Measurements from ENCODE around the gene ALAS1. TPM values are rescaled to one million over a fixed set of nuclear protein-coding genes. Genes with fewer than 3 reads are reported as not detected.

The ALAS1 gene
- total RNA-seq, 2 donors from 2014 or later: 28.4 to 33.3 TPM

DNA sequence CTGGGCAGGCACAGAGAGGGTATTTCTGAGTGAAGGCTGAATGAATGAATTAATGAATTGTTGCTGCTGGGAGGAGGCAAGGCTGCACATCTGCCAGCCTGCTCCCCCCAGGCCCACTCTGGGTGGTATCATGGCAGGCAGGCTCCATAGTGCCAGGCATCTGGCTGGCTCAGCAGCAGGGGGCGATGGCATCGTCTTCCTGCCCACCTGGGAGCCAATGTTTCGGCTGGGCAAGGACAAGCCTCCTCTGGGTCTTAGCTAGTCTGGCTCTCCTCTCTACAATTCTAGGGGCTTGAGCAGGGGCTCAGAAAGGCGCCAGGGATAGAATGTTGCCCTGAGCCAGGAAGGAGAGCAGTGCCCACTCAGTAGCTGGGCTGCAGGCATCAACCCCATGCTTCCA is 29.2 kb downstream of the ALAS1 start:
- Histone ChIP-seq H3K4me3 (no peak overlapping the region), H3K27ac (no peak overlapping the region), H3K9me3 (no peaks in the 10 kb centered on the region), H3K27me3 (replicated peaks; ENCODE audit: insufficient read depth) (no peaks in the 10 kb centered on the region), H3K4me1 (ENCODE audit: control insufficient read depth in 1 of 2, low read depth in 2 of 2) (no peaks in the 10 kb centered on the region), H3K36me3 (peaks cover 25% of the 10 kb centered on the region)
- DNase-seq (ENCODE audit: low spot score) (no peak), ATAC-seq (ENCODE audit: insufficient number of reproducible peaks, low FRiP score, low read depth) (no peak)
- TF ChIP-seq, protein P1, sequence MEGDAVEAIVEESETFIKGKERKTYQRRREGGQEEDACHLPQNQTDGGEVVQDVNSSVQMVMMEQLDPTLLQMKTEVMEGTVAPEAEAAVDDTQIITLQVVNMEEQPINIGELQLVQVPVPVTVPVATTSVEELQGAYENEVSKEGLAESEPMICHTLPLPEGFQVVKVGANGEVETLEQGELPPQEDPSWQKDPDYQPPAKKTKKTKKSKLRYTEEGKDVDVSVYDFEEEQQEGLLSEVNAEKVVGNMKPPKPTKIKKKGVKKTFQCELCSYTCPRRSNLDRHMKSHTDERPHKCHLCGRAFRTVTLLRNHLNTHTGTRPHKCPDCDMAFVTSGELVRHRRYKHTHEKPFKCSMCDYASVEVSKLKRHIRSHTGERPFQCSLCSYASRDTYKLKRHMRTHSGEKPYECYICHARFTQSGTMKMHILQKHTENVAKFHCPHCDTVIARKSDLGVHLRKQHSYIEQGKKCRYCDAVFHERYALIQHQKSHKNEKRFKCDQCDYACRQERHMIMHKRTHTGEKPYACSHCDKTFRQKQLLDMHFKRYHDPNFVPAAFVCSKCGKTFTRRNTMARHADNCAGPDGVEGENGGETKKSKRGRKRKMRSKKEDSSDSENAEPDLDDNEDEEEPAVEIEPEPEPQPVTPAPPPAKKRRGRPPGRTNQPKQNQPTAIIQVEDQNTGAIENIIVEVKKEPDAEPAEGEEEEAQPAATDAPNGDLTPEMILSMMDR (IDR thresholded peaks at IDR 0.05): no peak

DNA sequence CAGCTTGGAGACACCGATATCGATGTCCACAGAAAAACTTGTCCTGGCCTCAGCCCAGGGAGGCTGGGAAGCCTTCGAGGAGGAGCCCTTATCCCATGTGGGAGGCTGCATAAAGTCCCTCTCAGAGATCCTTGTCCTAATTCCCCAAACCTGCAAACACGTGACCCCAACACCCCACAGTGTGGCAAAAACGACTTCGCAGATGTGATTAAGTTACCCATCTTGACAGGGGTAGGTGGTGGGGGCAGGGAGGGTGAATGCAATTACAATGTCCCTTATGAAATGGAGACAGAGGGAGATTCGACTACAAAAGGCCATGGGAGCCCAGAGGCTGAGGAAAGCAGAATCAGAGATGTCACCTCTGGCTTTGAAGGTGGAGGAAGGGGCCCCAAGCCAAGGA is 29.8 kb downstream of the ALAS1 start:
- no peak overlapping the region for H3K27ac ChIP-seq
- TF ChIP-seq, protein P1 (IDR thresholded peaks at IDR 0.05): no peak
- peaks cover 32% of the 10 kb centered on the region for H3K36me3 ChIP-seq
- no peaks in the 10 kb centered on the region for H3K4me1 ChIP-seq (ENCODE audit: control insufficient read depth in 1 of 2, low read depth in 2 of 2)
- ATAC-seq (ENCODE audit: insufficient number of reproducible peaks, low FRiP score, low read depth) (no peak), DNase-seq (ENCODE audit: low spot score) (no peak)
- no peaks in the 10 kb centered on the region for H3K9me3 ChIP-seq
- no peaks in the 10 kb centered on the region for H3K27me3 ChIP-seq (replicated peaks; ENCODE audit: insufficient read depth)
- H3K4me3 ChIP-seq: no peak overlapping the region

DNA sequence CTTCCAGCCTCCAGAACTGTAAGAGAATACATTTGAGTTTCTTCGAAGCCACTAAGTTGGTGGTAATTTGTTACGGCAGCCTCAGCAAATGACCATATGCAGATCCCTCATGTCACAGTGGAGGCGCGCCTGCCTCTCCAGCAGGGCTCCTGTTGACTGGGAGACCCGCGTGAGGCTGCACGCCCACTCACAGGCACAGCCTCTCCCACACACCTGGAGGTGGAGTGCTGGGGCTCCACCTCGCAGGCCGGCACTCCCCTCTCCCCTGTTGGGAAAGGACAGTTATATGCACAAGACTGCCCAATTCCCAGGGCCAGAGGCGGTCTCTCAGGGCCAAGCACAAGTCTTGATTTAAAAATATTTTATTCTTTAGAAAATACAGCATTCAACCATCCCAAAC is 30.3 kb downstream of the ALAS1 start:
- Histone ChIP-seq H3K9me3 (no peaks in the 10 kb centered on the region), H3K27me3 (replicated peaks; ENCODE audit: insufficient read depth) (no peaks in the 10 kb centered on the region), H3K27ac (no peak overlapping the region), H3K4me3 (no peak overlapping the region), H3K4me1 (ENCODE audit: control insufficient read depth in 1 of 2, low read depth in 2 of 2) (no peaks in the 10 kb centered on the region), H3K36me3 (peaks cover 34% of the 10 kb centered on the region)
- ATAC-seq (ENCODE audit: insufficient number of reproducible peaks, low FRiP score, low read depth): no peak
- TF ChIP-seq, protein P1 (IDR thresholded peaks at IDR 0.05): no peak
- DNase-seq (ENCODE audit: low spot score): no peak

DNA sequence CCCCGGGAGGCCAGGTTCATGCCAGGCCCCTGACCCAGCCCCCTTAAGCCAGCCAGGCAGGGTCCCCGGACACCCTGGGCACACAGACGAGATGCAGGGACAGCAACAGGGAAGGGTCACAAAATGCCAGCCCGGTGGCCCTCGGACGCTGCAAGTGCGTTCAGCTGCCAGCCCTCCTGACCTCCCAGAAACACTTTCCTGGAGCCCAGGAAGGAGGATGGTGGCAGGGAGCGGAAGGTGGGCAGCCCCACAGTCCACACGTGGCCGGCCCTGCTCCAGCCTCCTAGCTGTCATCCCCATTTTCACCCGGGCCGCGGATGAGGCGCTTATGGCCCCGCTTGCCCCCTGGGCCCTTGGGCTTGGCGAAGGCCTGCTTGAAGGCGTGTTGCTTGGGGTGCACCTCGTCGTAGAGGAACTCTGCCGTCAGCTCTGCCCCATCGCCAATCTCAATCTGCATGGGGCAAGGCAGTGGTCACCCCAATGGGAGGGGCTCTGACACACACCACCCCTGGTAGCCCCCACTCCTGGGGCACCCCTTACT is 30.9 kb downstream of the ALAS1 start:
- no peaks in the 10 kb centered on the region for H3K4me1 ChIP-seq (ENCODE audit: control insufficient read depth in 1 of 2, low read depth in 2 of 2)
- H3K27ac ChIP-seq: no peak overlapping the region
- H3K4me3 ChIP-seq: no peak overlapping the region
- H3K9me3 ChIP-seq: no peaks in the 10 kb centered on the region
- ATAC-seq (ENCODE audit: insufficient number of reproducible peaks, low FRiP score, low read depth): no peak
- TF ChIP-seq, protein P1 (IDR thresholded peaks at IDR 0.05): no peak
- H3K27me3 ChIP-seq (replicated peaks; ENCODE audit: insufficient read depth): no peaks in the 10 kb centered on the region
- peaks cover 34% of the 10 kb centered on the region for H3K36me3 ChIP-seq
- no peak for DNase-seq (ENCODE audit: low spot score)

DNA sequence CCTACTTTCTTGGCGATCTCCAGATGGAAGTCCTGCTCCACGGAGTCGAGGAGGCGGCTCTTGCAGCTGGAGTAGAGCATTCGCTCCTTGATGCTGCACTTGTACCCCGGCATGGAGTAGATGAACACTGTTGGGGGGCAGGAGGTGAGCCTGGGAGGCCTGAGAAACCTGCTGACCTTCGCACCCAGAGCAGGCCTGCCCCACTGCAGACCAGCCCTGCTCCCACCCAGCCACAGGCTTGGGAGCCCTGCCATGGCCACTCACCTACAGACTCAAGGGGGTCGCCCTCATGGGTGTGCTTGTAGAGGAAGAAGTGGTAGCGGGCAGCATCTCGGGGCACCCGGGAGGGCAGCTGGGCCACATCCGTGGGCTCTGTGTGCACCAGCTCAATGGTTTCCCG is 31.7 kb downstream of the ALAS1 start:
- TF ChIP-seq, protein P1 (IDR thresholded peaks at IDR 0.05): no peak
- no peak overlapping the region for H3K27ac ChIP-seq
- ATAC-seq (ENCODE audit: insufficient number of reproducible peaks, low FRiP score, low read depth) (no peak), DNase-seq (ENCODE audit: low spot score) (no peak)
- no peaks in the 10 kb centered on the region for H3K27me3 ChIP-seq (replicated peaks; ENCODE audit: insufficient read depth)
- H3K4me1 ChIP-seq (ENCODE audit: control insufficient read depth in 1 of 2, low read depth in 2 of 2): no peaks in the 10 kb centered on the region
- no peaks in the 10 kb centered on the region for H3K9me3 ChIP-seq
- no peak overlapping the region for H3K4me3 ChIP-seq
- H3K36me3 ChIP-seq: peaks cover 38% of the 10 kb centered on the region

Data from thoracic aorta (tissue), 2 donors.